Esophagus squamous epithelium (tissue), 5 donors: ENCODE results near the gene SLC7A9. TPM values are rescaled to one million over a fixed set of nuclear protein-coding genes. Genes with fewer than 3 reads are reported as not detected.

Experiments
- DNase-seq: peaks from one replicate; lab custom pipeline; 2025; lab: John Stamatoyannopoulos, UW
- H3K27ac ChIP-seq, 4 donors: fragments of 200-600 bp; sonication (generic); one replicate each; pipeline ENCODE4 v1.5.1; 2016 to 2019; ENCODE audit warnings: mild to moderate bottlenecking in 1 of 4
- H3K27me3 ChIP-seq, 4 donors: fragments of 200-600 bp; sonication (generic); 1 replicate in 3 of 4; 2 replicates in 1 of 4; pipeline versions ENCODE4 v1.5.1 to v1.6.0; 2017 to 2021; ENCODE audit warnings: antibody characterized with exemption in 1 of 4
- H3K36me3 ChIP-seq, 3 donors: fragments of 200-600 bp; sonication (generic); one replicate each; pipeline ENCODE4 v1.5.1; 2016 to 2019
- H3K4me1 ChIP-seq, 3 donors: fragments of 200-600 bp; sonication (generic); one replicate each; pipeline ENCODE4 v1.5.1; 2017 to 2019
- H3K4me3 ChIP-seq, 4 donors: fragments of 200-600 bp; sonication (generic); 1 replicate in 3 of 4; 2 replicates in 1 of 4; pipeline ENCODE4 v1.5.1; 2016 to 2019; ENCODE audit warnings: mild to moderate bottlenecking in 2 of 4, moderate library complexity in 1 of 4
- H3K9me3 ChIP-seq, 3 donors: fragments of 200-600 bp; sonication (generic); one replicate each; pipeline ENCODE4 v1.5.1; 2016 to 2019
- CTCF ChIP-seq, 6 experiments: fragments of 450-650 bp in 4 of 6; fragments of 200-600 bp in 2 of 6; sonication (generic) in 2 of 6; IDR thresholded peaks; one replicate each; pipeline ENCODE4 v1.5.1; 2016 to 2019; ENCODE audit warnings: antibody characterized with exemption in 6 of 6, mild to moderate bottlenecking in 4 of 6, moderate library complexity in 4 of 6
- POLR2A ChIP-seq, 4 donors: fragments of 450-650 bp; IDR thresholded peaks; one replicate each; pipeline ENCODE4 v1.6.1; 2017; ENCODE audit warnings: antibody characterized with exemption in 4 of 4, mild to moderate bottlenecking in 4 of 4, moderate library complexity in 3 of 4
- WGBS, 2 donors: methylation state at CpG; one replicate each; pipeline ENCODE4 v1.1.5; 2018; 5-methylcytosine and 5-hydroxymethylcytosine counted together
- intact Hi-C: fragments of 100-400 bp; cut with DNase I; formaldehyde crosslinking; loops from one replicate; pipeline ENCODE4 v1.15.0; 2022
- total RNA-seq, 4 donors: library from RNA; depleted of rRNA; stranded (reverse); fragments of >200 nt; gene quantifications; one replicate each; pipeline ENCODE4 v1.1.0, GENCODE V29; 2016
- donor health status: DM: yes; HTN: yes; CAD: no.

SLC7A9 gene
- total RNA-seq, 4 donors from 2014 or later: 0.19 TPM; not detected in 3

GRCh38 chr19:32819419-32820400 is 49.9 kb downstream of the SLC7A9 start:
- DNase-seq: no peak
- Histone ChIP-seq H3K27ac (no peak overlapping the region), H3K36me3 (no peaks in the 10 kb centered on the region), H3K4me1 (no peaks in the 10 kb centered on the region), H3K9me3 (no peaks in the 10 kb centered on the region), H3K4me3 (no peak overlapping the region), H3K27me3 (peaks cover 0 to 42% (median 0%) of the 10 kb centered on the region in 4 donors)
- 54 to 60% methylated on average over 16 to 17 of the region's 17 CpGs for WGBS, 2 donors
- intact Hi-C loops: no loop called here
- TF ChIP-seq POLR2A (IDR thresholded peaks at IDR 0.05) (no peak), CTCF (IDR thresholded peaks at IDR 0.05) (no peak)

GRCh38 chr19:32818536-32818935 is 51.0 kb downstream of the SLC7A9 start:
- TF ChIP-seq CTCF (IDR thresholded peaks at IDR 0.05) (no peak), POLR2A (IDR thresholded peaks at IDR 0.05) (no peak)
- DNase-seq: no peak
- H3K27me3 ChIP-seq: peaks cover 0 to 30% (median 0%) of the 10 kb centered on the region in 4 donors
- H3K9me3 ChIP-seq: no peaks in the 10 kb centered on the region
- no peaks in the 10 kb centered on the region for H3K4me1 ChIP-seq
- no peak overlapping the region for H3K4me3 ChIP-seq
- intact Hi-C loops: no loop called here
- no peak overlapping the region for H3K27ac ChIP-seq
- 75 to 85% methylated on average over 8 of the region's 8 CpGs for WGBS, 2 donors
- H3K36me3 ChIP-seq: no peaks in the 10 kb centered on the region

GRCh38 chr19:32817569-32818476 is 51.7 kb downstream of the SLC7A9 start:
- Histone ChIP-seq H3K27ac (no peak overlapping the region), H3K27me3 (peaks cover 0 to 24% (median 0%) of the 10 kb centered on the region in 4 donors), H3K4me1 (no peaks in the 10 kb centered on the region), H3K9me3 (no peaks in the 10 kb centered on the region), H3K4me3 (no peak overlapping the region), H3K36me3 (no peaks in the 10 kb centered on the region)
- WGBS, 2 donors: 68 to 76% methylated on average over 15 to 17 of the region's 17 CpGs
- TF ChIP-seq POLR2A (IDR thresholded peaks at IDR 0.05) (no peak), CTCF (IDR thresholded peaks at IDR 0.05) (no peak)
- no peak for DNase-seq
- intact Hi-C loops: no loop called here

- no peak for DNase-seq
- H3K27ac ChIP-seq: no peak overlapping the region
- intact Hi-C loops: no loop called here
- H3K36me3 ChIP-seq: no peaks in the 10 kb centered on the region
- TF ChIP-seq POLR2A (IDR thresholded peaks at IDR 0.05) (no peak), CTCF (IDR thresholded peaks at IDR 0.05) (no peak)
- 69 to 81% methylated on average over 5 to 6 of the region's 7 CpGs for WGBS, 2 donors
- H3K4me3 ChIP-seq: no peak overlapping the region
- no peaks in the 10 kb centered on the region for H3K4me1 ChIP-seq
- H3K27me3 ChIP-seq: peaks cover 0 to 13% (median 0%) of the 10 kb centered on the region in 4 donors
- H3K9me3 ChIP-seq: no peaks in the 10 kb centered on the region
Measured at GRCh38 chr19:32816555-32817099, 52.9 kb downstream of the SLC7A9 start.
